Eye (tissue), 1 donor: ENCODE results near the gene CD99L2.

Source experiments
- DNase-seq: peaks from one replicate; pipeline ENCODE4 v3.0.0-alpha.2; 2015

The CD99L2 gene

DNA sequence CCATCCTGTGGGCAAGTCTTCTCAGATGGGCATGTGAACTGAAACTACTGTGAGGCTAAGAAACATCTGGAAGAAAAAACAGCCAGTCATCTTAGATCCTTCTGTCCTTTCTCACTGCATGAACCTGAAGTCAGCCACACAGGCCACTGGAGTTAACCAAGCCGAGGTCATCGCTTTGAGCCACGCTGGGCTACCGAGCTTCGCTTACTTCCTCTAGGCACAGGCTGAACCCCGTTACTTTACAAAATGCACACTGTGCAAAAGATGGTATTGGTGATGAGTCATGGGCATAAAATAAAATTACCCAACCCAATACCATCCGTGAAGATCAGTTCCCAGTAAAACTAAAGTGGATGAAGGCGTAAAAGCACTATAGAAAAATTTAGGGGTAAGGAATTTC, 119.1 kb downstream of the CD99L2 start:
- DNase-seq, result no peak

DNA sequence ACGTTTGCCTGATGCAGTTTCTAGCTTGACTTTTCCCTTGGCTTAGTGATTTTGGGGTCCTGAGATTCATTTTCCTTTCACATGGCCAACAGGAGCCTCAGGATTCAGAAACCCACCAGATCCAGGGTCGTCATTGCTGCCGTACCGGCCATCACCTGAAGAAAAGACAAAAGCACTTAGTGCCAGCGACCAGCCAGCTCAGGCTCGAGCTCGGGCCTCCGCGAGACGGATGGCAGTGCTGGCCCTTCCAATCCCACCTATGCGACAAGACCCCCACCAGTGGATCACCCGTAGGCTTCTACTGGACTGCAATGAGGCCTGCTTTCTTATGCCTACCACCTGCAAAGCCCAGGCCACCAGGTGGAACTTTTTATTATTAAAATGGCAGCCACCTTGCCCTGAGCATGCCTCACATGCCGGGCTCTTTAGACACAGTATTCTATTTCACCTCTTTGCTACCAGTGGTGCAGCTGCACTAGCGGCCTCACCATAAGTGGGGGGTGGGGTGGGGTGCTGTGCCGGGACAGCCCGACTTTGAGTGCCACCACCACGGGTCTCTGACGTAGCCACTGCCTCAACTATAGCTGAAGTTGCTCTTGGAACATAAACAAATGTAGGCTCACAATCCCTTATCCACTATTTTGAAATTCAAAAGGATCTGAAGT, 121.0 kb downstream of the CD99L2 start:
- no peak for DNase-seq

DNA sequence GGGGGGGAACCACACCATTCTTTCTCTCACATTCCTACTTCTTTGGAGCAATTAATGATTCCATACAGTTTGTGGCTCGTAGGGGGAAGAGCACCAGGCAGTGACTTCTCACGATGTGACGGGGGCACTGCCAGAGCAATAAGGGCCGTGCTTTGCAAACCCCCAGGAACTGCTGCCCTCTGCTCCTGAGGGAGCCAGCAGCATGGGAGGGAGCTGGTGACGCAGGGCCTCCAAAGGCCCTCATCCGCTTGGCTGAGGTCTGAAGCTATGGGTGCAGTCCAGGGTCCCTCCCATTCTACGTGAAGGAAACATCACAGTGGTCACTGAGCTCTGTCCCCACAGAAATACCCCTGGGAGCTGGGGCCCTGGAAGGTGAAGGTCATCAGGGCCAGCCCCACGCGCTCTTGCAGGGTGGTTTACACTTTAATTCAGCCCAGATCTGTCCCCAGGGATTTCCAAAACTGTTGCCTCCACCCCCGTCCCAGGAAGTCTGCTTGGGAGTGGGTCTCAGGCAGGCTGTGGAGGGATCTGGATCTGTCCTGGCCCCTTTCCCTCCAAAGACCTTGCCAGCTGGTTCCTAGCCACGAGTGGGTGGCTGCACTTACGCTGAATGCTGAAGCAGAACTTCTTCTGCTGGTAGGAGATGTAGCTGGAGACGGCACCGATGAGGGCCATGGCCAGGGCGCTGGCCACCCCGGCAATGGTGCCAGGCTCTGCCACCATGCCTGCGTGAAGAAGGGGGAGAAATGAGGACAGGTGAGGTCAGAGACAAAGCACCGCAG, 122.7 kb downstream of the CD99L2 start:
- no peak for DNase-seq

DNA sequence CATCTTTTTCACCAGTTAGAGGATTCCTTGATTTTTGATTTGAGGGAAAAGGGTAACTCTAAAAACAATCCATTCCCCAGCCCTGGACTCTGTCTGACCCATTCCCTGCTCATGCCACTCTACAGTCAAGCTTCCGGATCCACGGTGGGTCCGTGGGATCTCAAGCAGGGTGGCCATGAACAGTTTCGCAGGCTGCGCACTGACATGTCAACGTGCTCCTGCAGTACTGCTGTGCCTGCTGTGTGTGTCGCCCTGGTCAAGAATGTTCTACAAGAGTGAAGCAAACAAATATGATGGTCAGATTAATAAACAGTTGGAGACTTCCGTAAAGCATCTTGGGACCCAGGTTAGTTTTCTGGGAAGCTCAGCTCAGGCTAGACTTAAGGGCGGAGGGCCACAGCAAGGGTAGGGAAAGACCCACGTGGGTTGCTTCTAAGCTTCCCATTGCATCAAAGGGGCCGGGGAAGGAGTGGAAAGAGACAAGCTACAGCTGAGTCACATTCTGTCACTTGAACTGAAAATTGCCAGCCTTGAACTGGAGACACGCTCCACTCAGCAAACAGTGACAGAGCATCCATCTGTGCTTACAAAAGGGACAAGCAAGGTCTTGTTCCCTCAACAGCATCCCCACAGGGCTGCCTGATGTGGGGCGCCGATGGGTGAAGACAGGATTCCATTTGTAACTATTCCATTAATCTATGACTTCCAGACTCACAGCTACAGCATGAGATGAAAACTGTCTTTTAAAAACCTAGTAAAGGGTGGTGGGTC, 123.5 kb downstream of the CD99L2 start:
- no peak for DNase-seq

DNA sequence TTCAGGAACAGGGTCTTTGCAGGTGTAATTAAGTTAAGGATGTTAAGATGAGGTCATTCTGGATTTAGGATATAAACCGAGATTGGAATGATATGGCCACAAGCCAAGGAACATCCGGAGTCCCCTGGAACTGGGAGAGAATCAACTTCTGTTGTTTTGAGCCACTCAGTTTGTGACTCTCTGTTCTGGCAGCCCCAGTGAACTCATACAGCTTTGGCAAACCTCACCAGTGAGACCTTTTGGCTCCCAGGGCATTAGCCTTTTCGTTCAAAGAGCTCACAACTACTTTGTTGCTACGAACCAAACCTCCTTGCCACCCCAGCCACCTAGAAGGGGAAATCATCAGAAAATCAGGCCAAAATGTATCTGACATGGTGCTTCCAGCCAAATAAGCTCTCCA, 124.8 kb downstream of the CD99L2 start:
- no peak for DNase-seq

DNA sequence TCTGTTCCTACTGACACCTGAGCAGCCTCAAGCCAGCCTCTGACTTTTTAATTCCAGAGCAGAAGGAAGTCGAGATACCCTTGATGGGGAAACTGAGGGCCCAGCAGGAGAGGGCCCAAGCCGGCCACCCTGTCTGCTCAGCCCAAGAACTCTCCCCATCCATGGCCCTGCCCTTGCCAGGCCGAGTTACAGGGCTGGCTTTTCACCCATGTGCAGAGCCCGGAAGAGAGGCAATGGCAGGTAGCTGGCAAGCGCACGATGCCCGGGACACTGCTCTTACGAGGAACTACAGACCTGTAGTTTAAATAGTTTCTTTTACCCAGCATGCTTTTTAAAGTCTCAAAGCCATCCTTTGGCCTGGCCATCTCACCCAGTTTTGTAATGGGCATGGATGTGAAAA, 125.4 kb downstream of the CD99L2 start:
- no peak for DNase-seq

DNA sequence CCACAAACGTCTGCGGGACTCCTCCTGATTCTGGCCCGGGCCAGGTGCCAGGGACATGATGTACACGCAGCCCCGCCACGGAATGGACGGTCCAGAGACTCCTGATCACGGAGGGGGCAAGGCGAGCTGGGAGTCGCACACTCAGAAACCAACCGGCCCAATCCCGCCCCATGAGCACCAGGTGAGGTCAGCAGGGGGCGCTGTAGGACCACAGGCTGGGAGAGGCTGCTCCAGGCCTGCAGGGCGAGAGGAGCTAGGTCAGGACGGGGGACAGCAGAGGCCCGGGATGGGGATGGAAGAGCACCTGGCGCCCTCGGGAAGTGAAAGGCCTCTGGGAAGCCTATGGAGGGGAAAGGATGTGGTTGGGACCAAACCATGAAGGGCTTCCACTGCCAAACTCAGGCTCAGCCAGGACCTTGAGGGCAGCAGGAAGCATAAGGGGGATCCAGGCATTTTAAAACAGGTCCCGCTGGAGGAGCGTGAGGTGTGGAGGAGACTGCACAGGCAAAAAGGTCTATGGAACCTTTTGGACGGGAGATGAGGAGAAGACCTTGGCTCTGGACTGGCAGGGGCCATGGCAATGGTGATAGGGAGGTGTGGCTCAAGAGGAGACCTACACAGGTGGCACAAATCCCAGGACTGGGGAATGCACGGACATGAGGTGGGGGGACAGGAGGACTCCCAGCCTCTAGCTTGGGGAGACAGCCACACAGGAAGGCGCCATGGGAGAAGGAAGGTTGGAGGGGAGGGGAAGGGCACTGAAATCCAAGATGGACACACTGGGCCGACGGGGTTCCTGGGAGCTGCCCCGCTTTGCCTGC, 126.1 kb downstream of the CD99L2 start:
- DNase-seq, result peak; percentile 85

DNA sequence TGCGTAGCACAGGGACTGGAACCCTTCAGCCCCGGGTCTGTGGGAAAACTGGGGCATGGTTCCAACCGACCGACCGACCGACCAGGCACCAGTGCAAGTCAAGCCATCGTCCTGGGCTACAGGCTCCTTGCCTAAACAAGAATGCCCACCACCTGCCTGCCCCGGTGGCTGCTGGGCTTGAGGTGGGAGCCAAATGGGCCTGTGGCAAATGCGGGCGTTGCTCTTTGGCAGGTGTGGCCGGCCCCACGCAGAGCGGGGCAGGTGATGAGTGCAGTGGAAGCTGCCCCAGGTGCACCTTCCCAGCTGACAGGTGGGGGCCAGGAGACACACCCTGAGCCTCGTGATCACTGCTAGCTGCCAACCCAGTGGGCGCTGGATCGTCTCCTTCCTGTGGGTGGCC, 127.4 kb downstream of the CD99L2 start:
- DNase-seq, result no peak

DNA sequence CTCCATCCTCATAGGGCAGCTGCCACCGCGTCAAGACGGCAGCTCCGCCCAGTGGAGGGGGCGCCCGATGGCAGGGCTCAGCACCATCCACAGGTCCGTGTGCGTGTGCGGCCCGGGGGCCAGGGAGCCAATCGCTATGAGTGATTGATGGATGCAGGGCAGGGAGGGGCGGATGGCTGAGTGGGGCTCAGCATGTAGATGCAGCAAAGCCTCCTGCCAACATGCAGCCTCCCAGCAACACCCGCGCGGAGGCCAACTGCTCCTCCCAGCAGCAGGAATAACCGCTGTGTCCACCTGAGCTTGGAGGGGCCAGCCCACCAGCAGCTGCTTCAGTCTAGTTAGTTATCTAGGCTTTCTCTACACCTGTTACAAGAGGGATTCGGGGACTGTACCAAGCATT, 127.8 kb downstream of the CD99L2 start:
- no peak for DNase-seq

DNA sequence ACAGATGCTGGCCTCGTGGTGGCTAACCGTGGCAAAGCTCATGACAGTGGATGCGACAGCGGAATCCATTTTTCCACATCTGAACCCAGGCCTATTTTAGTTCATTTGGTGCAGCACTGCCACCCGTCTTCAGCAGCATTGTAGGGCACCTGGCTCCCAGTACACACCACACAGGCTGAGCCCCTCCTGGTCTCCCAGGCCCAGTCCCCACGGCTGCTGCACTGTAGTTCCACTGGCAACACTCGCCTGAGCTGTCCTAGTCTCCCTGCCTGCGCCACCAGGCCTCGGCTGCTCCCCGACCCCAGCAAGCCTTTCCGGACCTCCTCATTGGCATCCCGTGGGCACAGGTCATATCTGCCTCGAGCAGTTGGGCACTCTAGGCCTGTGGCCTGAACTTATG, 129.1 kb downstream of the CD99L2 start:
- DNase-seq, result no peak

DNA sequence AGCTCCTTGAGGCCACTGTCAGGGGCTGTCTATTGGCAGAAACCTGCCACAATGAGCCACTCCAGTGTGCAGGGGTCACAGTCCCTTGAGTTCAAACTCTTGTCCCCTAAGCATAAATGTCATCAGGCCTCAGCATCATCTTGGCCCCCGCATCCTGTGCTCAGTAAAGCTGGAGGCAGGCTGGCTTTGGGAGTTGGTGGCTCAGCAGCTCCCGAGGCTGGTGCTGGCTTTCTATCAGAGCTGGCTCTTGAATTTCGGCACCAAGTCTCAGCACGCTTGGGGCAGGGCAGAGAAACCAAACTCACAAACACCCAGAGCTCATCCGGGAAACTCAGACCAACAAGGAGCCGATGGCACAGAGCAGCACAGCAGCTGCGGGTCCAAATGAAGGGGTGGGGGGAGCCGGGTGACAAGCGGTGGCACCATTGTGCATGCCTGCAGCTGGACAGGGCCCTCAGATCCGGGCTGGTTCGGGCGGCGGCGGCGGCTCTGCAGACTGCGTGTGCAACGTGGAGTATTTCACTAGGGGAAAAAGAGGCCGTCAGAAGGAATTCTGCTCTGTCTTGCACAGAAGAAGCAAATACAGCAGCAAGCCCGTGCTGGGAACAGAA, 129.8 kb downstream of the CD99L2 start:
- DNase-seq, result no peak

DNA sequence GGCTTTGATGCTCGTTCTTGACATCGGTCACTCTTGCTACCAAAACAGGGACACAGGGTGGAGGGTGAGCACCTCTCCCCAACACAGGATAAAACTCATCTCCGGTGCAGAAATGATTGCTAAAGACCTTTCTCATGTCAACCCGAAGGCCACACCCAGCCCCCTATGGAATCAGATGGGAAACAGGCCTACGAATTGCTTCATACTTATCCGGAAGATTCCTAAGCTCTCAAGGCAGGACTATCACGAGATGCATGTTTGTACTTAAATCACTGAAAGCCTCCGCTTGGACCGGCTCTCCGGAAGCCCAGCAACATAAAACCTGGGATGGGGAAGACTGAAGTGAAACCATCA, 130.4 kb downstream of the CD99L2 start:
- DNase-seq, result no peak

DNA sequence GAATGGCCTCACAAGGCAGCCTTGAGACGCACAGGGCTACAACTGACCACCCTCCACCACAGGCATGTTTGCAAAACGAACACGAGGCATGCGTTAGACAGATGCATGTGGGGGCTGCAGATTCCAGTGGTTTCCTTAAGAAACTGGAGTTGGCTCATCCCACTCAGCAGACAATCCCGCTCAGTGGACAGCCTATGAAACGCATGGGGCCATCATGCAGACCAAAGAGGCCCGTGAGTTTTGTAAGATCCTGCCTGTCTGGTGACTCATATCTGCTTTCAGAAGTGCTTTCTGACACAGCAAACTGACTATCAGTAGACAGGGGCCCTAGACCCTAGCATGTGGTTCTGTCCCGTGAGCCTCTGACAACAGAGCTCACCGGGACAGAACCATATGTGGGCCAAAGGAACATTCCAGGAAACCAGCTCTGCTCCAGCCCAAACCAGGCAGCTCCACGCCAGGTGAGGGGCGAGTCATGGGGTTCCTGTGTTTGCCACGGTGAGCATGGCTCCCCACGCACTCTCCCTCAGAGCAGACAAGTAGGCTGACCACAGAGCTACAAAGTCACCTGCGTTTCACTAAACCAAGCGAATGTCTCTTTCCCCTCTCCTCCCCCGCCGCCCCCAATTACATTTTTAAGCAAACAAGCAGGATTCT, 130.9 kb downstream of the CD99L2 start:
- no peak for DNase-seq

DNA sequence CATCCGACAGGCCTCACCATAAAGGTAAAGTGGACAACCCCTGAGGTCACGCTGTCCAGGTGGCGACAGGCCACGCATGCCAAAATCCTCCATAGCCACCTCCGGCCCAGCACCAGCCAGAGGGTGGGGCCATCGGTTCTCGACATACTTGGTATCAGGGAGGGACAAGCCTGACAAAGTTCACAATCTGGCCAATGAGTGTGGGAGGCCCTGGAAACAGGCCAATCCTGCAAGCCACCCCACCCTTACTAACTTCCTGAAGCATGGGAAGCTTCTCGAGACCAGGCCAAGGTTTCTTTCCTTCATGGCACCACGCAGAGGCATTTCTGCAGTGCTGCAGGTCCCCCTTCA, 131.4 kb downstream of the CD99L2 start:
- DNase-seq, result no peak

DNA sequence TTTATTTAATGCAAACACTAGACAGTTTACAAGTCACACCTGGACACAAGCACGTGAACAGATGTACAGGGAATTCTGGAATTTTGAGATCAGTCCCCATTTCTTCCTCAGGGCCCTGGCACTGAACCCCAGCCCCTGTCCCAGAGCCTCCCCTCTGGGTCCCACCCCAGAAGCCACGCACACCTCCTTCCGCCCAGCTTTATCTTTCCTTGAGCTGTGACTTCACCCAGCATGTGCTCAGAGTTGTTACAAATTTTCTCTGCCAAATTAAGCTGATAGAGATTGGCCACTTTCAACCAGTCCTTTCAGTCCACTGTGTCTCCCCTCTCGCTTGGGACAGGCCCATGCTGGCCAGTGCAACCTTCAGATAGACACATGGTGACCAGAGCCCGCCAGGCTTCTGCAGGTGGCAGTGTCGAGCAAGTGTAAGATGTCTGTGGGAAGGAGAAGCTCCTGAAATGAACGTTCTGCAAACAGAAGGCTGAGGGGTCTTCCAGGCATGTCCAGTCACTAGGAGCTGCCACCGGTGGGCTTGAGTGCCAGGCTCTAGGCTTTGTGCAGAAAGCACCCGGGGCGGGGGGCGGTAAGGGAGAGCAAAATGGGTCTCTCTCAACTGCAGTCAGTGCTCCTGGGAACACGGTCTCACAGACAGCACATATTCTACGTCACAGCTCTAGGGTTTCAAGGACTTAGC, 132.0 kb downstream of the CD99L2 start:
- no peak for DNase-seq

DNA sequence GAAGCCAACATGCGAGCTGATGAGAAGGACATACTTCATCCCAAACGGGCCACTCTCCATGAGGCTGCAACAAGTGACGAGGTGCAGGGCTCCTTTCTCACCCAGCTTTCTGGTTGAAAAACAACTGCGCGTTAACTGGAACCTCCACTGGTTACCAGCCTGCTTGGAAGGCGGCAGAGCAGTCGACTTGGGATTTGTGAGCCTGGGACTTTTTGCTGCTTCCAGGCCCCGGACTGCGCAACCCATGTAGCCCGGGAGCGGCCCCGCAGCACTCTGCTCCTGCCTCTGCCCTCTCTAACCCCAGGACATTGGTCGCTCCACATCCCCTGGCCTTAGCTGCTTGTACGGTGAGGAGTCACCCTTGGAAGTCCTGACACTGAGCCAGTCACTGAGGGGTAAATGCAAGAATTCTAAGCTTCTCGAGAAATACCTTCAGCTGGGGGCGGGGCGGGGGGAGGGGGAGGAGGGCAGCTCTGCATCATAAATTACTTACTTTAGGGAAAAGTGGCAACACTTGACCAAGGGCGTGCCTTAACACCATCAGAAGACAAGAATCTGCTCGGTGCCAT, 132.6 kb downstream of the CD99L2 start:
- DNase-seq, result no peak

DNA sequence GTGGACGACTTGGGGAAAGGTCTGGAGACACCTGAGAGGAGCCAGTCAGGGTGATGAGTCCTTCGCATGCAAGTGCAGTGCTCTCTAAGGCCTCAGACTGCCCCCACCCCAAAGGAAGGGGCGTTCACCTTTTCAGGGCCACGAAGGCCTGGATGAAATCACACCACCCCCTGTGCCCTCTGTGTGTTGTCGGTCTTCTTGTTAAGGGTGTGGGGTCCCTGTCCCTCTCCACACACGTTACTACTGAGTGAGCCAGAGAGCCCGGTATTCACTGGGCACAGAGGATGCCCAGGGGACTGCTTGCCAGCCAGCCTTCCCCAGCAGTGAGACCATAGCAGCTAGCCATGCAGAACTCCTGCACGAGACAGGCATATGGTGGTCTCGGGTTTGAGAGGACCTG, 133.2 kb downstream of the CD99L2 start:
- no peak for DNase-seq

DNA sequence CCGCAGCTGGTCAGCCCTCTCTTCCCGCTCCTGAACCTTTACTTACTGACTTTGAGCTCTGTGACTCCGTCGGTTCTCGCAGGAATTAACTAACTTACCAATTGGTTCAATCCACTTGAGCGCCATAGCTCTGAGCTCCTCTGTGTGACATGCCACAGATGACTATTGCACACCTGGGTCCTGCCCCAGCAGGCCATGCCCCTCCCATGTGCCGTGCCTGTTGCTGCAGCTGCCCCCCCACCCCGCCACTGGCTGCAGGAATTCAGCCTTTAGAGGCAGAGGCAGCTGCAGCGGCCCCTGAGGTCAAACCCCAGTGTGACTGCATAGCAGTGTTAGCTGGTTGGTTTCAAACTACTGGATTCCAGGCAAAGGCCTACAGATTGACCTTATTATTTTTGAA, 134.7 kb downstream of the CD99L2 start:
- peak; percentile 13 for DNase-seq

DNA sequence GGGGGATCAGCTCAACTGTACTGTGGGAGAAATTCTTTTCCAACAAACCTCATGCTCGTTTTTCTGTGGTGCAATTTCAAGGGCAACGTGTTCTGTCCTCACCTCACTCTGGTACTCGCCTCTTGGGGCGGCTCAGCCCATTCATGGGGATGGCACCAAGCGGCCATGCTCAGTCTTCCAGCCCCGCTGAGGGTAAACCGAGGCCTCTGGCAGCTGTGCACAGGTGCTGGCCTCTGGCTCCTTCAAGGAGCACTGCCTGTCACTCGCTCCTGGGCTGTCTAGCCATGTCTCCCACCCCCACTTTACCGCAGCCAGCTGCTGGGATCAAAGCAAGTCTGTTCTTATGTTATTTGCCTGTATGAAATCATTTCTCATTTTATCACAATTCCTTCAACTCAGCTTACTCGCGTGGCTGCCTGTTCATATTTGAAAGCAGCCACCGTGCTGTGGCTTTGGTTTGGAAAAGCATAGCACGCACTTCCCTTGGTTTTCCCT, 135.1 kb downstream of the CD99L2 start:
- no peak for DNase-seq

DNA sequence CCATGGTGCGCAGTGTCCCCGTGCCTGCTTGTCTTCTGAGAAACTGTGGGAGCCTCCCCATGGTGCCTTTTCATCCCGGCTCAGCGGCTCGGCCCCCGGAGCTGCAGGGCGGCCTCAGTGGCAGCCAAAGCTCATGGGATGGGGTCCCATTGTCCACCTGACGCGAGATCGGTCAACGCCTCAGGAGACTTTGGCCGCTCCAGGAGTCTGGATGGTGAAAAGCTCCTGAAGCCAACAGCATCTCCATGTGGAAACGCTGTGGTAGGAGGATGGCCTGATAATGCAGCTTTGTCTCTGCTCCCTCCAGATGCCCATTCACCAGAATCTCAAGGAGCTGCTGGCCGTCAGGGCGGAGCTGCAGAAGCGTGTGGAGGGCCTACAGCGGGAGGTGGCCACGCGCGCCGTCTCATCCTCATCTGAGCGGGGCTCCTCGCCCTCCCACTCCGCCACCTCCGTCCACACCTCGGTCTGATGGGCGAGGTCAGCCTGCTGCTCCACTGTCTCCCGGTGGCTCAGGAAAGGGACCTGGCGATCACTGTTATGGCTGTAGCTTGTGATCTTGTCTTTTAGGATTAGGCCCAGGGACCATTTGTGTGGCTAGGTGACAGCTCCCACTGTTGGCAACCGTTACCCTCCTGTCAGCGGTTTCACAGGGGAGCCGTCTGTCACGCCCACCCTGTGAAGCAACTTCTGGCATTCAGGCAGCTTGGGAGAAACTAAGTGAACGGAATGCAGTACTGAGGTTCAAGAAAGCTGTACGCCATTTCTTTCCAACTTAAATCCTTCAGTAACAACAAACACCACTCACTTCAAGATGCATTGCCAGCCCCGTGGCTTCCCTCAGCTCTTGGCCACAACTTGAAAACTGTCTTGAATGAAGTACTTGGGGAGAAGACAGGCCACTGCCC, 136.0 kb downstream of the CD99L2 start:
- peak; percentile 9 for DNase-seq
